Islet of Langerhans (tissue), 1 donor: ENCODE measurements around the gene CLIP4.
"Not testable (repeated sequence)": the region's sequence is repeated elsewhere in the genome, so short reads cannot be mapped to it uniquely, and the experiment has no call there.

Source experiments
- FAIRE-seq: peaks from one replicate; lab custom pipeline; 2011; peaks lifted over from hg19 to GRCh38; lab: Jason Lieb, UNC

CLIP4 gene, protein sequence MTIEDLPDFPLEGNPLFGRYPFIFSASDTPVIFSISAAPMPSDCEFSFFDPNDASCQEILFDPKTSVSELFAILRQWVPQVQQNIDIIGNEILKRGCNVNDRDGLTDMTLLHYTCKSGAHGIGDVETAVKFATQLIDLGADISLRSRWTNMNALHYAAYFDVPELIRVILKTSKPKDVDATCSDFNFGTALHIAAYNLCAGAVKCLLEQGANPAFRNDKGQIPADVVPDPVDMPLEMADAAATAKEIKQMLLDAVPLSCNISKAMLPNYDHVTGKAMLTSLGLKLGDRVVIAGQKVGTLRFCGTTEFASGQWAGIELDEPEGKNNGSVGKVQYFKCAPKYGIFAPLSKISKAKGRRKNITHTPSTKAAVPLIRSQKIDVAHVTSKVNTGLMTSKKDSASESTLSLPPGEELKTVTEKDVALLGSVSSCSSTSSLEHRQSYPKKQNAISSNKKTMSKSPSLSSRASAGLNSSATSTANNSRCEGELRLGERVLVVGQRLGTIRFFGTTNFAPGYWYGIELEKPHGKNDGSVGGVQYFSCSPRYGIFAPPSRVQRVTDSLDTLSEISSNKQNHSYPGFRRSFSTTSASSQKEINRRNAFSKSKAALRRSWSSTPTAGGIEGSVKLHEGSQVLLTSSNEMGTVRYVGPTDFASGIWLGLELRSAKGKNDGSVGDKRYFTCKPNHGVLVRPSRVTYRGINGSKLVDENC

GRCh38 chr2:29114946-29115609, at the start of gene CLIP4:
CLIP4 (plus strand) TSS chr2:29115415; CDS start chr2:29121389, 5,974 bp downstream.
- FAIRE-seq: no peak

DNA sequence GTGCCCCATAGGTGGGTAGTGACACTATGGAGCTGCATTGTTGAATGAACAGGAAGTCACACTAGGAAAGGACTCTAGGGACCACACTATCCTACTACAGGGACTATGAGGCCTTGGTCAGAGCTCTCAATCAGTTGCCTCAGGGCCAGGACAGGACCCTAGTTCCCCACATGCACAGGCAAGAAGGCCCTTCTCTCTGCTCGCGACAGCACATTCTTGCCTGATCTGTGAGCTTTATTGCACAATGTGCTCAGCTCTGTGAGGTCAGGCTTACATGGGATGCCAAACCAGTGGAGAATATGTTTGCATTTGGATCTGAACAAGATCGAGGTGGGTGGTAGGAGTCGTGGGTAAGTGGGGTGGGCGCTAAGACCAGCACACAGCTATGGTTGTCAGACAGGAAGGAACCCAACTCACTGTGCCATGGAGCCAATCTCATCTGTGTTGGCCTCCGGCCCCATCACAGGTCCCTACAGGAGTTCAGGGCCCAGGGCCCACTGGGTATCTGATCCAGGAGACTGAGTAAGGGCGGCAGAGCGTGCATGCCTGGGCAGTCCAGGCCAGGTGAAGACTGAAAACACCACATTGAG, 48.8 kb upstream of the CLIP4 start:
- FAIRE-seq: no peak

DNA sequence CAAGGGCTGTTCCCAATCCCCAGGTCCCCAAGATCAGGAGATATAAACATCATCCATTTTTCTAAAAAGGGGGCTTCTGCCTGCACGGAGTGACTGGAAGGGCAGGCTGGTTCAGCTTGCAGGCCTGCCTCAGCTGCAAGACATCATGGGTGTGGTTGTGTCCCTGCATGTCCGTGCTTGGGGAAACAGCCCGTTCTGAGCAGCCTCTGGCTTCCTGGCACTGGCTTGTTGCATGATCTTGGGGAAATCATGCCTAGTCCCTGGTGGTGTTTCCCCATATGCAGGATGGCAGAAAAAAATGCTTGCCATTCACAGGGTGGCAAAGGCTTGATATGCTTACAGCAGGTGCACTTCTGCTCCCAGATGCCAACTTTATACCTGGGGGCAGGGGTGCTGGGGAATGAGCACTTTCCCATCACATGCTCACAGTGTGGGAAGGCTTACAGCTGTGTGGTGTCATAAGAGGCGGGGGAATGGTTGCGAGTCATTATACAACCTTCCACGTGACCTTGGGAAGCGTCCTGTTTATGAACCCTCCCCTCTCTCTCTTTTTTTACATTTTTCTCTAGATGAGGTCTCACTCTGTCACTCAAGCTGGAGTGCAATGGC, 48.1 kb upstream of the CLIP4 start:
- no peak for FAIRE-seq

- FAIRE-seq: no peak
Measured at GRCh38 chr2:29068513-29068912, 46.7 kb upstream of the CLIP4 start.

GRCh38 chr2:29070526-29070925, 44.7 kb upstream of the CLIP4 start:
- no peak for FAIRE-seq

DNA sequence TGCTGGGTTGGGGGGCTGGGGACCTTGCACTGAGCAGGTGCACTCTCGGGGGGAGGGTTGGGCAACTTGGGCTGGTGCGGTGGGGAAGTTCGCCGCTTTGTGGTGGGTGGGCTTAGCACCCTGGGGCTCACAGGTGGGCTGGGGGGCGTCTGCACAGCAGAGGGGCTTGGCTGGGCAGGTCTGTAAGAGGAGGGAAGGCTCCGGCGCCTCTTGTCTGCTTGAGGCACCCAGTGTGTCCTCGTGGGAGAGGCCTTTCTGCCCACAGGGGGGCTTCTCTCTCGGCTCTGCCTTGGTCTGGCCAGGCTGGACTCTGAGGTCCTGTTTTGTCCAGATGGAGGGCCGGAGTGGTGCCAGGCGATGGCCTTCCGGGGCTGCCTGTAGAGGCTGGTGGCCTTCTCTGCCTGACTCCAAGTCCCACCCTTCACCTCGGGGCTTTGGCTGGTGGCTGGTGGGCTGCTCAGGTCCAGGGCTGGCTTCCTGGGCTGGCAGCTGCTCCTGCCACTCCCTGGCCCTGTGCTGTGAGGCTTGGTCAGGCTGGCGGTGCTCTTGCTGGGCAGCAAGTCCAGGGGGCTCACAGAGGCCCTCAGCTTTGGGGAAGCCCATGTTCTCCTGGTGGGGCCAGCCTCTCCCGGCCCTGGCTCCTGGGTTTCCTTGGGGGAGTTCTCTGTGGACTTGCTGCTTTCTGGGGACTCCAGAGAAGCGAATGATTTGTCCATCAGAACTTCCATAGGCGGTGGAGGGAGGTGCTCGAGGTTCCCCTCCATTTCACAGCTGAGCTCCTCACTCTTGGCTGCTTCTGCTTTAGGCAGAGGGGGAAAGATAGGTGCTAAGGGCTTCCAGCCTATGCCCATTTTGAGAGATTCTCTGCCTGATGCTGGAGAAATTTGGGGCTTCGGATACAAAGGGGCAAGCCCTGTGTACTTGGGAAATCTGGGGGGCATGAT, 43.9 kb upstream of the CLIP4 start:
- no peak for FAIRE-seq

GRCh38 chr2:29072251-29072650, 43.0 kb upstream of the CLIP4 start:
- no peak for FAIRE-seq

GRCh38 chr2:29072971-29073725, 42.1 kb upstream of the CLIP4 start:
- FAIRE-seq: no peak

GRCh38 chr2:29073933-29074332, 41.3 kb upstream of the CLIP4 start:
- FAIRE-seq: no peak

GRCh38 chr2:29074411-29074810, 40.8 kb upstream of the CLIP4 start, which contains the start of gene PCARE:
PCARE (minus strand) TSS chr2:29074523; CDS start chr2:29074261, 262 bp downstream.
- FAIRE-seq: peak; percentile 30

DNA sequence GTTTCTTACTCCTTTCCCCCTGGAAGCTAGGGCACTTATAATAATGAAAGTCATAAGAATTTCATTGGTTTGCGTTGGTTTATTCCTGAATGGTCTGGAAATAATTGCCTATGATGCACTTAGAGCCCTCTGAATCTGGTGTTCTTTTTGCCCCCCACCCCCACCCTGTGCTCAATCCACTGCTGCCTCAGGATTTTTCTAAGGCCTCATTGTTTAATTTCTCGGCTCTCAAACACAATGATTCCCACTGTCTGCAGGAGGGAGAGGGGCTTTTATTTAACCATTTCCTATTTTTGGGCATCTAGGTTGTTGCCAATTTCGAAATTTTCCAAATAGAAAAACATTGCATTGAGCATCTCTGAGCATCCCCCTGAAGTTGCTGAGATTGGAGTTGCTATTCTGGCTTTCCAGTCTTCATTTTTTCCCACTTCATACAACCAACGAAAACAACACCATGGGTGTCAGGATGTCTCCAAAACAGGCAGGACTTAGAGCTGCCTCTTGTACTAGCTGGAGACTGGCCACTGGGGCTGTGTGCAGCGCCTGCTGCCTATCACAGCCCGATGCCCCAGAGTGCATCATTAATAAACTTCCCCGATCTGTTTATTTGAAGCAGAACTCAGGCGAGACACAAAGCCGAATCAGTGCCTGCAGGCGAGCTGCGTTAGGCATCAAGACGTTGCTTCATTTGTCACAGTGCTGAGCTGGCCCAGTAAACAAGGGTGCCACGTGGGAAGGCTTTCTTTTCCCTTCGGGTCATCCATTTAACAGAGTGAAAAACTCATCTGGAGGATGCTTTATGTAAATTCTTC, 39.1 kb upstream of the CLIP4 start:
- FAIRE-seq: no peak

DNA sequence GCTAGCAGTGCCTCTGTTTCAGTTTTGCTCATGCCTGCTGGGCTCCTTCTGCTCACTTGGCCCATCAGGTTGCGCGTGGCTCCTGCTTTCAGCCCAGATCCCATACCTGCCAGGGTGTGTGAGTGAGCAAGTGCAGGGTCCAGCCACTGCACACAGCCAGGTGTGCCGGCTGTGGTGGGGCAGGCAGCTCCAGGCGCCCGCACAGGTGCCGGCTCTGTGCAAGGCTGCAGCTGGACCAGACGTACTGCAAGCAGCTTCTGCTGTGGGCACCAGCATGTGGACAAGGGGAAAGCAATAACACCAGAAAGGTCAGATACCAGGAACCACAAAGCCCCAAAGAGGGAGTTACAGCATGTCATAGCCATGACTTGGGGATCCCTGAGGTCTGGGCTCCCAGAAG, 35.3 kb upstream of the CLIP4 start:
- no peak for FAIRE-seq

- no peak for FAIRE-seq
Measured at GRCh38 chr2:29080886-29081743, 34.1 kb upstream of the CLIP4 start.

DNA sequence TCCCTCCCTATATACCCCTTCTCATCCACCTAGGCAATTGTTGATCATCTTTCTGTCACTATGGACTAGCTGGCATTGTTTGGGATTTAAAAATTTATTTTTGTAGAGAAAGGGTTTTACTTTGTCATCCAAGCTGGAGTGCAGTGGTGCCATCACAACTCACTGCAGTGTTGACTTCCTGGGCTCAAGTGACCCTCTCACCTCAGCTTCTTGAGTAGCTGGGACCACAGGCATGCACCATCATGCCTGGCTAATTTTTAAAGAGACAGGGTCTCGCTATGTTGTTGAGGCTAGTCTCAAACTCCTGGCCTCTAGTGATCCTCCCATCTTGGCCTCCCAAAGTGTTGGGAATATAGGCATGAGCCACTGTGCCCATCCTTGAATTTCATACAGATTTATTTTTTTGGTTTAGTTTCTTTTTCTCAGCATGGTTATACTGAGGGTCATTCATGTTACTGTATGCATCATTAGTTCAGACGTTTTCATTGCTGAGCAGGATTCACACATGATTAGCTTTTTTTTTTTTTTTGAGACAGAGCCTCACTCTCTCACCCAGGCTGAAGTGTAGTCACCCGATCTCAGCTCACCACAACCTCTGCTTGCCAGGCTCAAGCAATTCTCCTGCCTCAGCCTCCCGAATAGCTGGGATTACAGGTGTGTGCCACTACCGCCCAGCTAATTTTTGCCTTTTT, 32.3 kb upstream of the CLIP4 start:
- no peak for FAIRE-seq

DNA sequence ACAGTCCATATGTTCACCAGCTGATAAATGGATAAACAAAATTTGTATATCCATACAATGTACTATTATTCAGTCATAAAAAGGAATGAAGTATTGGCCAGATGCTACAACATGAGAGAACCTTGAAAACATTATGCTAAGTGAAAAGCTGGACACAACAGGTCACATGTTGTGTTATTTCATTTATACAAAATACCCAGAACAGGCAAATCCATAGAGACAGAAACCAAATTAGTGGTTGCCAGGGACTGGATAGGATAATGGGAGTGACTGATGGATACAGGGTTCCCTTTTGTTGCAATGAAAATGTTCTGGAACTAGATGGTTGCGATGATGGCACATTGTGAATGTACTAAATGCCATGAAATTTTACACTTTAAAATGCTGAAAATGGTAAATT, 30.7 kb upstream of the CLIP4 start:
- no peak for FAIRE-seq

DNA sequence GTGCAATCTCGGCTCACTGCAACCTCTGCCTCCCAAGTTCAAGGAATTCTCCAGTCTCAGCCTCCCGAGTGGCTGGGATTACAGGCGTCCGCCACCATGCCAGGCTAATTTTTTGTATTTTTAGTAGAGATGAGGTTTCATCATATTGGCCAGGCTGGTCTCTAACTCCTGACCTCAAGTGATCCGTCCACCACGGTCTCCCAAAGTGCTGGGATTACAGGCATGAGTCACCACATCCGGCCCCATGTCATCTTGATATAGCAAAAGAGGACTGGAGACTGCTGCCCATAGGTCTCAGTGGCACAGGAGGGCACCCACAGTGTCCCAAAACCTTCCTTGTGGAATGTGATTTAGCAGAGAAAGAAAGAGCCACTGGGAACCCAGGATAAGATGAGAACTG, 24.9 kb upstream of the CLIP4 start:
- not testable (repeated sequence) for FAIRE-seq

DNA sequence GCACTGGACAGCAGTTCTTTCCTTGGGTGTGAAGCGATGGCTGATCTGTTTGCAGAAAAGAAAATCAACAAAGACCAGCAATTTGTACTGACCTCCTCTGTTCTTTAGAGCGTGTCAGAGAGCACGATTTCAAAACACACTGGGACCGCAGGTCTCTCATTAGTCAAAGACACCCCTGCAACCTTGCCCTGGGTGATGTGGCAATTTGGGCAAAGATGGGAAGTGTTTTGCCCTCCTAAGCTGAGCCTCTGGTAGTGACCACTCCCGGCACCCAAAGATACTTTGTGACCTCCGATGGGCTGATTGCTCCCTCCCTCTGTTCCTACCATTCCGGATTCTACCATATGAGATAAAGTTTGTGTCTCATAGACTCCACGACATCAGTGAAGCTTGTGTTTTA, 18.2 kb upstream of the CLIP4 start:
- no peak for FAIRE-seq

DNA sequence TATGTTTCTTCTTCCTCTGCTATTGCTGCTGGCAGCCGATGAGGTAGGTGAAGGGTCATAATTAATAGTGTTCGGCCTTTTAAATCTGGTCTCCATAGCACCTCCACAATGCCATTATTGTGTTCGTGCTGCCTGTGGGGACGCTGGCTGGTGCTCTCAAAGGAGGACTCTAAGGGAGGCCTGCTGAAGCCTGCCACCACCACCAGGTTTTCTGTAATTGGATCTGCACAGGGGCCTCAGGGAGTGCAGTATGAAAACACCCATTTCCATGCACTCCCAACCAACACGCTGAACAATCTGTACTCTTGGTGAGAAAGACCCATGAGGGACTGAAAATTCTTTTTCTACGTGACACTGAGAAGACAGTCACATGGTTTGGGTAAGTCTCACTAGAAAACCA, 17.6 kb upstream of the CLIP4 start:
- no peak for FAIRE-seq
